HepG2 (cell line): ENCODE data around the gene TRIM44. TPM values are rescaled to one million over a fixed set of nuclear protein-coding genes. Genes with fewer than 3 reads are reported as not detected.
A peak's percentile ranks its signal among the peaks of the same experiment; 100 is the strongest.

ENCODE experiments used
- CC2D1A ChIP-seq: sonication (generic); formaldehyde crosslinking; IDR thresholded peaks from 2 replicates; pipeline ENCODE4 v1.8.1; 2023; ENCODE audit warnings: mild to moderate bottlenecking, missing genetic modification reagents
- FOXM1 ChIP-seq: sonication (generic); formaldehyde crosslinking; IDR thresholded peaks from 2 replicates; pipeline ENCODE4 v1.5.0; 2020; ENCODE audit warnings: missing genetic modification reagents
- FOXO1 ChIP-seq: sonication (generic); formaldehyde crosslinking; IDR thresholded peaks from 2 replicates; pipeline ENCODE4 v1.4.0; 2020; ENCODE audit warnings: missing genetic modification reagents
- NFIC ChIP-seq: IDR thresholded peaks from 2 replicates; pipeline ENCODE4 v1.6.1; 2012; ENCODE audit warnings: mild to moderate bottlenecking, low read length, inconsistent platforms
- NPAS2 ChIP-seq: sonication (generic); formaldehyde crosslinking; IDR thresholded peaks from 2 replicates; pipeline ENCODE4 v1.8.0; 2022; ENCODE audit warnings: mild to moderate bottlenecking, missing genetic modification reagents, borderline replicate concordance
- POLR2G ChIP-seq: fragments of 200-400 bp; formaldehyde crosslinking; IDR thresholded peaks from 2 replicates; pipeline ENCODE4 v1.6.1; 2018; ENCODE audit warnings: mild to moderate bottlenecking, low read depth, low read length, moderate library complexity
- RFX5 ChIP-seq: IDR thresholded peaks from 2 replicates; pipeline ENCODE4 v1.6.1; 2011; ENCODE audit warnings: low read depth, low read length, improper control_type of control experiment
- SAFB2 ChIP-seq: sonication (generic); formaldehyde crosslinking; IDR thresholded peaks from 2 replicates; pipeline ENCODE4 v1.5.1; 2020; ENCODE audit warnings: missing genetic modification reagents, low read depth, mild to moderate bottlenecking, borderline replicate concordance
- SP1 ChIP-seq, 2 experiments: fragments of 450-650 bp in 1 of 2; sonication (generic) in 1 of 2; formaldehyde crosslinking in 1 of 2; IDR thresholded peaks; 2 replicates each; pipeline versions ENCODE4 v1.4.0 to v1.6.1; 2016 to 2020; ENCODE audit warnings: missing genetic modification reagents in 1 of 2
- SP2 ChIP-seq: sonication (generic); formaldehyde crosslinking; IDR thresholded peaks from 2 replicates; pipeline ENCODE4 v1.5.1; 2020; ENCODE audit warnings: mild to moderate bottlenecking, missing genetic modification reagents
- TARDBP ChIP-seq: sonication (generic); formaldehyde crosslinking; IDR thresholded peaks from 2 replicates; pipeline ENCODE4 v1.8.0; 2022; ENCODE audit warnings: mild to moderate bottlenecking, missing genetic modification reagents
- ZFP41 ChIP-seq: sonication (generic); formaldehyde crosslinking; IDR thresholded peaks from 2 replicates; pipeline ENCODE4 v1.4.0; 2020; ENCODE audit warnings: mild to moderate bottlenecking, missing genetic modification reagents, borderline replicate concordance
- ZFP62 ChIP-seq: sonication (generic); formaldehyde crosslinking; IDR thresholded peaks from 2 replicates; pipeline ENCODE4 v1.4.0; 2020; ENCODE audit warnings: missing genetic modification reagents
- ZNF292 ChIP-seq: sonication (generic); formaldehyde crosslinking; IDR thresholded peaks from 2 replicates; pipeline ENCODE4 v1.8.1; 2022; ENCODE audit warnings: mild to moderate bottlenecking, low read depth, missing genetic modification reagents, borderline replicate concordance
- ZNF354B ChIP-seq: sonication (generic); formaldehyde crosslinking; IDR thresholded peaks from 2 replicates; pipeline ENCODE4 v1.8.0; 2022; ENCODE audit warnings: mild to moderate bottlenecking, missing genetic modification reagents
- ZNF543 ChIP-seq: sonication (generic); formaldehyde crosslinking; IDR thresholded peaks from 2 replicates; pipeline ENCODE4 v1.4.0; 2020; ENCODE audit warnings: mild to moderate bottlenecking, missing genetic modification reagents
- ZNF761 ChIP-seq: sonication (generic); formaldehyde crosslinking; conservative IDR thresholded peaks from 2 replicates; pipeline ENCODE4 v1.4.0; 2020; ENCODE audit warnings: mild to moderate bottlenecking, missing genetic modification reagents
- ZNF772 ChIP-seq: sonication (generic); formaldehyde crosslinking; IDR thresholded peaks from 2 replicates; pipeline ENCODE4 v1.5.0; 2020; ENCODE audit warnings: mild to moderate bottlenecking, missing genetic modification reagents
- ZSCAN31 ChIP-seq: sonication (generic); formaldehyde crosslinking; IDR thresholded peaks from 2 replicates; pipeline ENCODE4 v1.5.0; 2020; ENCODE audit warnings: low read depth, mild to moderate bottlenecking, missing genetic modification reagents
- ZSCAN9 ChIP-seq: IDR thresholded peaks from 2 replicates; pipeline ENCODE4 v1.6.1; 2016; ENCODE audit warnings: borderline replicate concordance
- polyA plus RNA-seq, 8 experiments: library from polyadenylated mRNA; depleted of rRNA in 3 of 8; stranded (reverse) in 7 of 8; unstranded in 1 of 8; fragments of >200 nt; fragmentation: Illumina TruSeq in 4 of 8; extraction: Trizol in 4 of 8; gene quantifications; 2 replicates each; pipeline versions ENCODE4 v1.2.1 to v1.2.3, GENCODE V29; 2011 to 2016; ENCODE audit warnings: low read depth in 4 of 8, missing spikeins in 1 of 8, mixed read lengths in 1 of 8; ENCODE audit not compliant: insufficient read depth in 1 of 8
- total RNA-seq, 5 experiments: library from RNA; depleted of rRNA; stranded (reverse); fragments of >200 nt; fragmentation: Illumina TruSeq; extraction: Trizol; gene quantifications; 2 replicates each; pipeline ENCODE4 v1.2.3, GENCODE V29; 2016; ENCODE audit warnings: low read depth in 1 of 5
- TF ChIP-seq, protein P1 (sequence below): sonication (generic); formaldehyde crosslinking; IDR thresholded peaks from 2 replicates; pipeline ENCODE4 v1.4.0; 2020; ENCODE audit warnings: missing genetic modification reagents
- TF ChIP-seq, protein P2 (sequence below): sonication (generic); formaldehyde crosslinking; IDR thresholded peaks from 2 replicates; pipeline ENCODE4 v1.8.1; 2023; ENCODE audit warnings: mild to moderate bottlenecking, missing genetic modification reagents
- TF ChIP-seq, protein P3 (sequence below): sonication (generic); formaldehyde crosslinking; IDR thresholded peaks from 2 replicates; pipeline ENCODE4 v1.4.0; 2020; ENCODE audit warnings: missing genetic modification reagents, borderline replicate concordance

TRIM44 gene
- total and polyA plus RNA-seq, 2 of the 13 experiments (the other 11 are each of a cell fraction or from before 2014, with no cell fraction given), result 22.7 to 50.3 TPM

DNA sequence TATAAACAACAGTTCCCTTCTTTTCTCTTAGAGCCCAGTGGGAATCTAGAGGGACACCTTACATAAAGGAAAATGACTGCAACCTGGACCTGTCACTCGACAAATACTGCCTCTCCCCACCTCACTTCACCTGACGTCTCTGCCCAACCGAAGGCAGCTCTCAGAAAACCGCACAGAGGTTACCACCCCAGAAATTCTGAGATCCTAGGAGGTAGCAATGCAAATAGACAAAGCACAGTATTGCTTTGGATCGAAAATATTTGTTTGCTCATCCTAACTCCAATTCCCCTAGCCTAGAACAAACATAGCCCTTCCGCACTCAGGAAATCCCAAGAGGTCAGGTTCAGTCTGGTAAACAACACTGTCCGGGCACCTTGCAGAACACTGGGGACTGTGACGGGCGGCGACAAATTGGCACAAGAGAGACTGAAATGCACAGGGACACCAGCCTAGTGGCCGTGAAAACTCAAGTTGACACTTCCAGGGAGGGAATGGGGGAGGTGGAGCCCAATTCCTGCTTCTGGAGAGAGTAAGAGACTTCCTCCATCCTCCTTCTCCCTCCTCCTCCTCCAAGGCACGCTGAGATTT, 420 bp upstream of the TRIM44 start (continued):
- peak; percentile 70; the same call in 1 of the 2 replicates for TF ChIP-seq NFIC
- TF ChIP-seq ZNF761 (CRISPR knock-in tag), result no peak
- no peak; the same call in 1 of the 2 replicates for TF ChIP-seq SAFB2 (CRISPR knock-in tag)
- TF ChIP-seq ZSCAN9 (CRISPR knock-in tag), result no peak; the same call in 1 of the 2 replicates
- no peak for TF ChIP-seq SP1 (IDR thresholded peaks at IDR 0.05)
- TF ChIP-seq SP1 (CRISPR knock-in tag; IDR thresholded peaks at IDR 0.05), result no peak
- no peak for TF ChIP-seq FOXM1 (CRISPR knock-in tag)
- TF ChIP-seq ZNF292 (CRISPR knock-in tag), result peak; percentile 71; the same call in 1 of the 2 replicates
- TF ChIP-seq RFX5, result no peak
- TF ChIP-seq, protein P1, sequence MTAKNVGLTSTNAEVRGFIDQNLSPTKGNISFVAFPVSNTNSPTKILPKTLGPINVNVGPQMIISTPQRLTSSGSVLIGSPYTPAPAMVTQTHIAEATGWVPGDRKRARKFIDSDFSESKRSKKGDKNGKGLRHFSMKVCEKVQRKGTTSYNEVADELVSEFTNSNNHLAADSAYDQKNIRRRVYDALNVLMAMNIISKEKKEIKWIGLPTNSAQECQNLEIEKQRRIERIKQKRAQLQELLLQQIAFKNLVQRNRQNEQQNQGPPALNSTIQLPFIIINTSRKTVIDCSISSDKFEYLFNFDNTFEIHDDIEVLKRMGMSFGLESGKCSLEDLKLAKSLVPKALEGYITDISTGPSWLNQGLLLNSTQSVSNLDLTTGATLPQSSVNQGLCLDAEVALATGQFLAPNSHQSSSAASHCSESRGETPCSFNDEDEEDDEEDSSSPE (CRISPR knock-in tag), result no peak
- TF ChIP-seq ZNF772, result no peak; the same call in 1 of the 2 replicates
- TF ChIP-seq SP2 (CRISPR knock-in tag), result no peak
- no peak for TF ChIP-seq ZFP62 (CRISPR knock-in tag)
- no peak; the same call in 1 of the 2 replicates for TF ChIP-seq ZSCAN31
- no peak for TF ChIP-seq CC2D1A (CRISPR knock-in tag)
- TF ChIP-seq NPAS2 (CRISPR knock-in tag), result no peak
- TF ChIP-seq ZFP41 (CRISPR knock-in tag), result no peak
- TF ChIP-seq ZNF354B (CRISPR knock-in tag), result 0 out of 2 replicates have a peak, but pooled peaks have one; percentile 62
- TF ChIP-seq, protein P2, sequence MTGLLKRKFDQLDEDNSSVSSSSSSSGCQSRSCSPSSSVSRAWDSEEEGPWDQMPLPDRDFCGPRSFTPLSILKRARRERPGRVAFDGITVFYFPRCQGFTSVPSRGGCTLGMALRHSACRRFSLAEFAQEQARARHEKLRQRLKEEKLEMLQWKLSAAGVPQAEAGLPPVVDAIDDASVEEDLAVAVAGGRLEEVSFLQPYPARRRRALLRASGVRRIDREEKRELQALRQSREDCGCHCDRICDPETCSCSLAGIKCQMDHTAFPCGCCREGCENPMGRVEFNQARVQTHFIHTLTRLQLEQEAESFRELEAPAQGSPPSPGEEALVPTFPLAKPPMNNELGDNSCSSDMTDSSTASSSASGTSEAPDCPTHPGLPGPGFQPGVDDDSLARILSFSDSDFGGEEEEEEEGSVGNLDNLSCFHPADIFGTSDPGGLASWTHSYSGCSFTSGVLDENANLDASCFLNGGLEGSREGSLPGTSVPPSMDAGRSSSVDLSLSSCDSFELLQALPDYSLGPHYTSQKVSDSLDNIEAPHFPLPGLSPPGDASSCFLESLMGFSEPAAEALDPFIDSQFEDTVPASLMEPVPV (CRISPR knock-in tag), result no peak
- TF ChIP-seq, protein P3, sequence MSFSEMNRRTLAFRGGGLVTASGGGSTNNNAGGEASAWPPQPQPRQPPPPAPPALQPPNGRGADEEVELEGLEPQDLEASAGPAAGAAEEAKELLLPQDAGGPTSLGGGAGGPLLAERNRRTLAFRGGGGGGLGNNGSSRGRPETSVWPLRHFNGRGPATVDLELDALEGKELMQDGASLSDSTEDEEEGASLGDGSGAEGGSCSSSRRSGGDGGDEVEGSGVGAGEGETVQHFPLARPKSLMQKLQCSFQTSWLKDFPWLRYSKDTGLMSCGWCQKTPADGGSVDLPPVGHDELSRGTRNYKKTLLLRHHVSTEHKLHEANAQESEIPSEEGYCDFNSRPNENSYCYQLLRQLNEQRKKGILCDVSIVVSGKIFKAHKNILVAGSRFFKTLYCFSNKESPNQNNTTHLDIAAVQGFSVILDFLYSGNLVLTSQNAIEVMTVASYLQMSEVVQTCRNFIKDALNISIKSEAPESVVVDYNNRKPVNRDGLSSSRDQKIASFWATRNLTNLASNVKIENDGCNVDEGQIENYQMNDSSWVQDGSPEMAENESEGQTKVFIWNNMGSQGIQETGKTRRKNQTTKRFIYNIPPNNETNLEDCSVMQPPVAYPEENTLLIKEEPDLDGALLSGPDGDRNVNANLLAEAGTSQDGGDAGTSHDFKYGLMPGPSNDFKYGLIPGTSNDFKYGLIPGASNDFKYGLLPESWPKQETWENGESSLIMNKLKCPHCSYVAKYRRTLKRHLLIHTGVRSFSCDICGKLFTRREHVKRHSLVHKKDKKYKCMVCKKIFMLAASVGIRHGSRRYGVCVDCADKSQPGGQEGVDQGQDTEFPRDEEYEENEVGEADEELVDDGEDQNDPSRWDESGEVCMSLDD (CRISPR knock-in tag), result no peak; the same call in 1 of the 2 replicates
- TF ChIP-seq FOXO1 (CRISPR knock-in tag), result peak; percentile 98
- peak; percentile 34; the same call in 1 of the 2 replicates for TF ChIP-seq POLR2G
- peak; percentile 79 for TF ChIP-seq TARDBP
- no peak for TF ChIP-seq ZNF543
